Measurements from ENCODE around the gene ADAMTSL1.
"Not testable (repeated sequence)": the region's sequence is repeated elsewhere in the genome, so short reads cannot be mapped to it uniquely, and the experiment has no call there.

Gene ADAMTSL1

DNA sequence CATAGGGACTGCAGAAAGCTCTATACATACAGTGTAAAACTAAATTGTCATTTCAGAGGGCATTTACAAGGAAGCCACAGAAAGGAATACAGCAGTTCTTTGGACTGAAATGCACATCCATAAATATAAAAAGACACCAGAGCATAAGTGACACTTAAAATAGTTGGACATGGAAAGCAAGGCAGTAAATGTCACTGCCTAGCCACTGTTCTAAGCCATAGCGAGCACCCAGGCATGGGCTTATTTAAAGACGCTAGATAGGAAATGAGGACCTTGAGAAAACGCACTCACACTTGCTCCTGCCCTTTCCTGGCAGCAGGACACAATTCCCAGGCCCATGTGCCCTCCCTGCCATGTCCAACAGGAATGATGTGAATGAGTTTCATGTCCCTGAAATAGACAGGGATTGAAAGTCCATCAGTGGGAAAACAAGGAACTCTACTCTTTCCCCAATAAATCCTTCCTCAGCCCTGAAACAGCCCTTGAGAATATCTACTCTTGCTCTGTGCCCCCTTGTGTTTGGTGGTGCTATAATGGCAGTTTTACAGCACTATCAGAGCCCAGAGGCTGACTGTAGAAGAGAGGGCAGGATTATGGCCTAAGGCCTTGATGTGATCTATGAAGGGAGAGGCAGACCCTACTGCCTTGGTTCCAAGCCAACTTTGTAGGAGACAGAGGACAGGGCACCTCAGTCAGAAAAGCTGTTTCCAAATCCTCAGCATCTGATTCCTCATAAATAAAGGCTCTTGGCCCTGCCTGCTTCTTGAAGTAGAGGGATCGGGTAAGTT, 376.1 kb downstream of the ADAMTSL1 start:
- DNase-seq (ENCODE audit: low read depth in 2 of 2, low spot score in 1 of 2), result no peak

DNA sequence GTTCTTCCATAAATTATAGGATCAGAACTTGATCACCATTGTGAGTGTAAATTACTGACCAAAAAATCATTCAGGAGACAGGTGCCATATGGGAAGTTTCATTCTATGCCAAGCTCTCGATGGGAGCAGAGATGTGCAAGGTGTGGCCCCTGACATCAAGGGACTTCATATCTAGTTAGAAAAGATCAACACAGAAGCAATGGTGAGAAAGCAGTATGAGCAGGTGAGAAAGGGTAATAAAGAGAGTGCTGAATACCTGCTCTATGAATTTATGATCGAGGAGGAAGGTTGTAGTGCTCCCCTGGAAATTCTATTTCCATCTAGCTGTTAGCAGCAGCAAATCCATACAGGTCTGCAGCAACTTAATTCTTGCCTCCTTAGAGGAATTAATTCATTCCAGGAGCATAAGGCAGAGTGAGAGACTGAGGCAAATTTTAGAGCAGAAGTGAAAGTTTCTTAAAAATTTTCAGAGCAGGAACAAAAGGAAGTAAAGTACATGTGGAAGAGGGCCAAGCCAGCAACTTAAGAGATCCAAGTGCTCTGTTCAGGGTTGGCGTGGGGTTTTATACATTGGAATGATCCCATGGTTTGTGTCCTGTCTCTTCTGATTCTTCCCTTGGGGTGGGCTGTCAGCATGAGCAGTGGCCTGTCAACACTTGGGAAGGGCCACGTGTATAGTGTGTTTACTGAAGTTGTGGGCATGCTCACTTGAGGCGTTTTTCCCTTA, 377.3 kb downstream of the ADAMTSL1 start:
- no peak for DNase-seq (ENCODE audit: low read depth in 2 of 2, low spot score in 1 of 2)

DNA sequence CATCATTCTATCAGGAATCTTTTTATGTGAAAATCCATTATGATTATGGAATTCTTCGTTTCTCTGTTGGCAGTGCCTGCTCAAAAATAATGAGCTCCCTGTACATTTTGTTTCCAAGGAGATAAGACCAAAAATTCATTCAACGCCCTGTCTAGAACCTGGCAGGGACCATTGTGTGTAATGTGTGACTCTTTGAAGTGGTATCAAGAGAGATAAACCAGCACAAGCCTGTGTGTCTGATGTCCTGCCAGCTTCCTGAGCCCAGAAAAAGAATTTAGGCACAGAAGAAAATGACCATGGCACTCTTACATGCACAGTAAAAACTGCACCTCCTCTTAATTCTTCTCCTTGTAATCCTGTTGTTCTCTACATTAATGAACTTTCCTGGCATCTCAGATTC, 381.7 kb downstream of the ADAMTSL1 start:
- DNase-seq (ENCODE audit: low read depth in 2 of 2, low spot score in 1 of 2), result no peak

DNA sequence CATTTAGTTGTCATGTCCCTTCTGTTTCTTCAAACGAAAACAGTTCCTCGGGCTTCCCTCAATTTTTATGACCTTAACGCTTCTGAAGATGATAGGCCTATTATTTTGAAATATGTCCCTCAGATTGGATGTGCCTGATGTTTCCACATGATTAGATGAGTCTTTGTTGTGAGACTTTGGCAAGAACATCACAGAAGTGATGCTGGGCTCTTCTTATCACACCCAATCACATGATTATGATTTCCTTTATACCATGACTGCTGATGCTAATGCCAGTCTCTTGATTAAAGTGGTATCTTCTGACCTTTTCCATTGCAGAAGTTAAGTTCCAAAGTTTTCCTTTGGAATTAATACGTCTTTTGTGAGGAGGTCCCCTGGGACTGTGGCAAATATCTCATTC, 383.4 kb downstream of the ADAMTSL1 start:
- no peak for DNase-seq (ENCODE audit: low read depth in 2 of 2, low spot score in 1 of 2)

DNA sequence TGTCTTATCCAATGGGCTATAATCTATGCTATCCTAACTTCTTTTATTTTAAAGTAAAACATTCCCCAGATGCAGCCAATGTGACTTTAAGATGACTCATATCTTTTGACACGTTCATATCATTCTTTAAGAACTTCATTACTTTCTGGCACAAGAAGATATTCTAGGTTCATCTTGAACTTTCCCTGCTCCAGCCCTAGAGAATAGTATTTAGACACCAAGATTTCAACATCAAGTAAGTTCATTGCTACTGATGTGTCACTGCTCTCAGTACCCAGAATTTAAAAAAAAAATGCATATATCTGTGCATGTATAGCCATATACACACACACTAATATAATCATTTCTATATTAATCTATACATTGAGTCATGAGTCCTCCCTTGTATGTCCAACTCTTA, 383.8 kb downstream of the ADAMTSL1 start:
- no peak for DNase-seq (ENCODE audit: low read depth in 2 of 2, low spot score in 1 of 2)

DNA sequence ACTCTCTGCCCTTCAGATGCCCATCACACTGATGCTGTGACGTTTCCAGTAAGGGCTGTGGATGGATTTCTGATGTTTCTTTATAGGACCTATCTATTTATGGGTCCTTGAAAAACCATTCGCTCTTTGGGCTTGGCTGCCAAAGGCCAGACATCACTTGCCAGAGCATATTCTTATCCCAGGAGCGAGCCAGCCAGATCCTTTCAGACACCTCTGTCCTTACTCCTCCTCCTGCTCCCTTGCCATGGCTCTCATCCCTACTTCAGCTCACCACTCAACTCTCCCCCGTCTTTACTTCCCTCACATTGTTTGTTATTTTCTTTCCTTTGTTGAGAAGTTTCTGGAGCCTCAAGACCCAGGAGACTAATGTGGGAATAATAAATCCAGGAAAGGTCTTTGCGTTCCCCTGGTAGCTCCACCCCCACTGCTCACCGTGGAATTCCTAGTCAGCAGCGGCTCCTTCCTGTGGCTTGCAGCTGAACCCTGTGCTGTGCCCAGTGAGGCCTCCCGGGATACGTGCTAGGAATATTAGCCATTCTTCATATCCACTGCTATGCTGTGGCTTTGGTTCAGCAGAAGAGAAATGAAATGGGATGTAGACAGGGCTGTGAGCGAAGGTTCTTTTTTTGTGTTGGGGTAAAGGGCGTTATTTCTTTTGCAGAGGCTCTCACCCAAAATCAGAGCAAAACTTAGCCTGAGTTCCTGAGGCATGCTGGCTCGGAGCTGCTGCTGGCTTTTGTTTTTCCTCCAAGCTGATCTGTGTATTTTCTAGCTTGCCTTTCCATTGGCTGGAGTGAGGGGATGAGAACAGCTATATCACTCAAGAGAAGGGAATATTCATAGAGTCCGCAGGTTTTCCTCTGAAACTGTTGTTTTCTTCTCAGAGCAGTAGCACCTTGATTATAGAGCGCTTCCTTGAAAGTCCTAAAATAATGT, 387.9 kb downstream of the ADAMTSL1 start:
- DNase-seq (ENCODE audit: low read depth in 2 of 2, low spot score in 1 of 2), result no peak

DNA sequence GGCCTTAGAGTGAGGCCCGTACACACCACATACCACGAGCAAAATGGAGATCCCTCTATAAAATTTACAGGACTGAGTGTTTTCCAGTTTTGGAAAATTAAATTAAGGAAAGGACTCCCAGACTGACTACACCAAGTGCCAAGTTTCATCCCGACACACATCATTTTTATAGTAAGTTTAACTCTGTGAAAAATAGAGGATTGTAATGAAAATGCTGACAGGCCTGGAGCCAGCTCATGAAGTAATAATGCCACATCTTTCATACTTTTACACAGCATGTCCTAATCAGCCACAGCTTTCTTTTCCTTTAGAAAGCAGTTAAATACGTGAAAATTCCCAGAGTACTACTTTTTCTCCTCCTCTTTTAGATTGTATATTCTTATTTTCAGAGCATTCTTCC, 389.8 kb downstream of the ADAMTSL1 start:
- DNase-seq (ENCODE audit: low read depth in 2 of 2, low spot score in 1 of 2), result no peak

DNA sequence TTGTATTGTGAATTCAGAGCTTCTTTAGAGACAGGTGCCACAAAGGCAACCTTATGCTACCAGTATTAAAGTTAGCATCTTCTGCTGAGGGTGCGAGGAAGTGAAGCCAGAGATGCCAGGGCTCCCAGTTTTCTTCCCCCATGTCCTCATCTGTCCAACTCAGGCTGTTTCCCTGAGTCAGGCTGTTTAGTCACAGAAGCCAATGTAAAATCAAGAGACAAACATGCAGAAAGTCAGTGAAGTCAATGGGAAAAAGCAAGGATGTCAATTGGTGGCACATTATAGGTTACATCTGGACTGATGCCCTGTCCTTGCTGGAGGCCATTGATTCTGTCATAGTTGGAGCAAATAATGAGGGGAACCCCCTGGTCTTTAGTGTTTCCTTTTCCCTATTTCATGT, 390.6 kb downstream of the ADAMTSL1 start:
- no peak for DNase-seq (ENCODE audit: low read depth in 2 of 2, low spot score in 1 of 2)

DNA sequence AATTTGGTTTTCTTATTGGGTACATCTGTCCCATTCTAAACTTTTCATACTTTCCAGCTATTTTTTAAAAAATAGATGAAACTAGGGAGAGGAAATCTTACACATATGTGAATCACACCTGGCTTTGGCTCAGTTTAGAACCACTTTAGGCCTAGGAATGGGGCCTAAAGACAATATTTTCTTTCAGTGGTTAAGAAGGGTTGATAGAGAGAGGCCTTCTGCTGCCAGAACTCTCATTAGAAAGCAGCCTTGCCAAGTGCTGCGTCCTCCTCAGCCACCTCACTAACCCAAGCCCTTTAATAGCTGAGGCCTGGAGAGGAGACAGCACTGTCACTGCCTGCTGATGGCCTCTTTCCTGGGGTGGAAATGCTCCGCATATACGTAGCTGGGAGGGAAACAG, 391.6 kb downstream of the ADAMTSL1 start:
- no peak for DNase-seq (ENCODE audit: low read depth in 2 of 2, low spot score in 1 of 2)

DNA sequence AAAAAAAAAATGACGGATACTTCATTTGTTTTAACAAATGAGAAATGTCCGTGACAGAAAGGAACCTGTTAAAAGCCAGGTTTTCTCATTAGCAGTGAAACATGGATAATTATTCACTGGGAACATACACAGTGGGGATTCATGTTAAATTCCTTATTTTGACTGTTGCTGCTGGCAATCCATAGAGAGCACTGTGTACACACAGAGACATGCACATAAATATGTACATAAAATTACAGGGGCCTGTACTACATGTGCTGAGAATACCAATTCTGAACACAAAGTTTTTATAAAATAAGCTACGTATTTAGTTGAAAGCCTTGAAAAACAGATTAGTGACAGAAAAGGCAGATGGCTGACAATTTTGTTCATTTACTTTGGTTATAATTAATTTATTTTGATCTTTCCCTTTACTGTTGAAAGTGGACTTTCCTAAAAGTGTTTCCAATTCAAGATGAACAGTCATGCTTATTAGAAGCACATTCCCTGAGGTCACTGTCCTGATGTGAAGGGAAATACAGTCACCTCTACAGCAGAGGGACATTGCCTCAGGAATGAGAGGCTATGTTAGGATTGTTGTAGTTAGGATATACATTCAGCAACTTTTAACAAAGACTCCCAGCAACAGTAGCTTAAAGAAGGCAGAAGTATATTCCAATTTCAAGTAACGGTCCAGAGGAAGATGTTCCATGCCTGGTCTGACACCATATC, 392.3 kb downstream of the ADAMTSL1 start:
- DNase-seq (ENCODE audit: low read depth in 2 of 2, low spot score in 1 of 2), result no peak

DNA sequence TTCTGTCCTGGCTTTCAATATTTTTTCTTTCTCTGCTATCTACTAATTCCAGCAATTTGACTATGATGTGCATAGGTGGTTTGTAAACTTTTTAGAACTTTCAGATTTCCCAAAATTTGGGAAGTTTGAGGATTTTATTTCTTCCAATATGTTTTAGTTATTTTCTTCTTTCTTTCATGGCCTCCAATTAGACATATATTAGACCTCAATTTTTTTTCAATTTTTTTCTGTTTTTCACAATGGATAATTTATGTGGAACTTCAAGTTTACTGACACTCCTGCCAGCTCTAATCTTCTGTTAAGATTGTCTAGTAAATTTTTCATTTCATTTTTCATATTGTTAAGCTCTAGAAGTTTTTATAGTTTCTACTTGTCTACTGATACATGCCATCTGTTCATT, 395.8 kb downstream of the ADAMTSL1 start:
- no peak for DNase-seq (ENCODE audit: low read depth in 2 of 2, low spot score in 1 of 2)

DNA sequence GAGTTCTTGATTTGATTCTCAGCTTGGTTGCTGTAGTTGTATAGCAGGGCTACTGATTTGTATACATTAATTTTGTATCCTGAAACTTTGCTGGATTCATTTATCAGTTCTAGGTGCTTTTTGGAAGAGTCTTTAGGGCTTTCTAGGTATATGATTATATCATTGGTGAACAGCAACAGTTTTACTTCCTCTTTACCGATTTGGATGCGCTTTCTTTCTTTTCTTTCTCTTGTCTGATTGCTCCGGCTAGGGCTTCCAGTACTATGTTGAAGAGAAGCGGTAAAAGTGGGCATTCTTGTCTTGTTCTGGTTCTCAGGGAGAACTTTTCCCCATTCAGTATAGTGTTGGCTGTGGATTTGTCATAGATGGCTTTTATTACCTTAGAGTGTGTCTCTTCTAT, 400.1 kb downstream of the ADAMTSL1 start:
- no peak for DNase-seq (ENCODE audit: low read depth in 2 of 2, low spot score in 1 of 2)

DNA sequence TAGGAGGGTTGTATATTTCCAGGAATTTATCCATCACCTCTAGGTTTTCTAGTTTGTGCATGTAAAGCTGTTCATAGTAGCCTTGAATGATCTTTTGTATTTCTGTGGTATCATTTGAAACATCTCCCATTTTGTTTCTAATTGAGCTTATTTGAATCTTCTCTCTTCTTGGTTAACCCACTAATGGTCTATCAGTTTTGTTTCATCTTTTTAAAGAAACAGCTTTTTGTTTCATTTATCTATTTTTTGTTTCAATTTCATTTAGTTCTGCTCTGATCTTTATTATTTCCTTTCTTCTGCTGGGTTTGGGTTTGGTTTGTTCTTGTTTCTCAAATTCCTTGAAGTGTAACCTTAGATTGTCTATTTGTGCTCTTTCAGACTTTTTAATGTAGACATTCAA, 401.0 kb downstream of the ADAMTSL1 start:
- DNase-seq (ENCODE audit: low read depth in 2 of 2, low spot score in 1 of 2), result not testable (repeated sequence)

DNA sequence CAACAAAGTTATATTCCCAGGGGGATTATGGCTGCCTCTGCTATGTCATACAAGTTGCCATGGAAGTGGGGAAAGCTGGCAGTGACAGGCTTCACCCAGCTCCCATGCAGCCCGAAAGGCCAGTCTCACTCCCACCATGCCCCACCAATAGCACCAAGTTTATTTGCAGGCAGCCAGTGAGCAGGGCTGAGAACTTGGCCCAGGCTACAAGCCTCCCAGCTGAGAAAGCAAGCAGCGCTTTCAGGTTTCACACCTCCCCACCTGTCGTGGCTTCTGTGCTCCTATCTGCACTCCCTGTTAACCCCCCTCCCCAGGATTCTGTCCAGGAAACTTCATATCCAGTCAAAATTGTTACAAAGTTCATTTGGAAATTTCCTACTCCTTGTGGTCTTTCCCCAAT, 404.0 kb downstream of the ADAMTSL1 start:
- DNase-seq (ENCODE audit: low read depth in 2 of 2, low spot score in 1 of 2), result no peak

DNA sequence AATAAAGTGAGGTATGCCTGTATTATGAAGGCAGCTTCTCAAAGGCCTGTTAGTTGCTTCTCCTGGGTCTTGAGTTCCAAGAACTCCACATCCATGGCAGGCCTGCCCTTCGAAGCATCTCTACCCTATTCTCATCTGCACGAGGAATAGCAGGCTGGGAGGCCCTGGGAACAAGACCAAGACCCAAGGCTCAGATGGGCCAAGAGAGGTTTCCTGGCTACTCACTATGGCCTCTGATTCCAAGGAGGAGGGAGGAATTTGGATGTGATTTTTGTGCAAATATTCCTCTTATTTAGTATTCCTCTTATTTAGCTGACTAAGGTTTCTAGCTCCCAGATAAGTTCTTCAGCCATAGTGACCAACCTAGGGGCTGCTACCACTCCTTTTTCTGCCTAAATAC, 407.8 kb downstream of the ADAMTSL1 start:
- no peak for DNase-seq (ENCODE audit: low read depth in 2 of 2, low spot score in 1 of 2)

DNA sequence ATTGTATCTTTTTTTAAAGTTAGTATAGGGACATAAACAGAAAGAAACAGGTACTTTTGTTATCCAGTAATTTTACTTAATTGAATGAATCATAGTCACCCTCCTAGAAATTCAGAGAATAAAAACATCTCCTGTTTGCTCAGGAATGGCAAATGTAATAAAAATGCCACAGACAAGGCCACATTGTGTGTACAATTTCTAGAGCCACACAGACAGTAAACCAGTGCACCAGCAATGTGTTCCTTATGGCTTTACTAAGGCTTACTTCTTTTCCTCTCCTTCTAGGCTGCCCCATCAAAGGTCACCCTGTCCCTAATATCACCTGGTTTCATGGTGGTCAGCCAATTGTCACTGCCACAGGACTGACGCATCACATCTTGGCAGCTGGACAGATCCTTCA, 413.6 kb downstream of the ADAMTSL1 start:
- DNase-seq (ENCODE audit: low read depth in 2 of 2, low spot score in 1 of 2), result no peak

DNA sequence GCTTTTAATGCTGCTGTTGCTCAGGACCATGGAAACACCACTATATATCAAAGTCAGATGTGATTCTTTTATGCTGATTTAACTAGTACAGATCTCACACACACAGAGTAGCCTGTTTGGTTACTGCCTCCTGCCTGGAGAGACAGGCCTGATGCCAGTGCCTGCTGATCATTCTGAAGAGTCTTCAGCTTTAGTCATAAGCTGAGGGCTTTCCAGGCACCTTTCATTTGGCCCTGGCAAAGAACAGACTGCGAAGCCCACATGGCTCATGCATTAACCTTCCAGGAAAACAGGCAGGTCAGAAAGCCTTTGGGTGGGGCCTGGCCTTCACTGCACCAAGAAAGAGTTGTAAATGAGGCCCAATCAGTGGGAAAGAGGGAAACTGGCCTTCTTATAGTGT, 414.3 kb downstream of the ADAMTSL1 start:
- no peak for DNase-seq (ENCODE audit: low read depth in 2 of 2, low spot score in 1 of 2)

DNA sequence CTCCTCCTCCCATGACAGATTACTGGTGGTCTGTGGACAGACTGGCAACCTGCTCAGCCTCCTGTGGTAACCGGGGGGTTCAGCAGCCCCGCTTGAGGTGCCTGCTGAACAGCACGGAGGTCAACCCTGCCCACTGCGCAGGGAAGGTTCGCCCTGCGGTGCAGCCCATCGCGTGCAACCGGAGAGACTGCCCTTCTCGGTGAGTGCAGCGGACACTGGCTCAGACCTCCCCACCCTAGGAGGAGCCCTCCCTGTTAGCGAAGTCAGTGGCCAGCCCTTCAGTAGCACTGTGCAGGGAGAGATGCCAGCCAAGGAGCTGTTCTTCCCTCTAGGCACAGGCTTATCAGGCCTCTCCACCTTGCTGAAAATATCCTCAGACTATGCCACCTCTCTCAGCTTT, 415.6 kb downstream of the ADAMTSL1 start:
- no peak for DNase-seq (ENCODE audit: low read depth in 2 of 2, low spot score in 1 of 2)

DNA sequence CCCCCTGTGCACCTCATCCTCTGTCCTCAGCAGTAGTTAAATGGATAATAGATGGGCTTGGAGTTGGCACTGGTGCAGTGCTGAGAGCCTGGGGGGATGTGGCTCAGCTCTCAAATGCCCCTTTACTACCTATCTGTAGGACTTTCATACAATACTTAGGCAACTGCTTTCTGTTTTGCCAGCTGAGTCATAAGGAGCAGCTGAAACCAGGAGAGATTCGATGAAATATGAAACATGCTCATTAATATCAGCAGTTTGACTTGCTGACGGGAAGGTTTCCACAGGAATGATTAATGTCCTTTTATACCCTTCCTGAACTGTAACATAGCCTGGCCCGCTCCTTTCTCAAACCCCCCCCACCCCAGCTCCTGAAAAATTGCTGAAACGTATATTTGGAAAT, 416.4 kb downstream of the ADAMTSL1 start:
- DNase-seq (ENCODE audit: low read depth in 2 of 2, low spot score in 1 of 2), result no peak

DNA sequence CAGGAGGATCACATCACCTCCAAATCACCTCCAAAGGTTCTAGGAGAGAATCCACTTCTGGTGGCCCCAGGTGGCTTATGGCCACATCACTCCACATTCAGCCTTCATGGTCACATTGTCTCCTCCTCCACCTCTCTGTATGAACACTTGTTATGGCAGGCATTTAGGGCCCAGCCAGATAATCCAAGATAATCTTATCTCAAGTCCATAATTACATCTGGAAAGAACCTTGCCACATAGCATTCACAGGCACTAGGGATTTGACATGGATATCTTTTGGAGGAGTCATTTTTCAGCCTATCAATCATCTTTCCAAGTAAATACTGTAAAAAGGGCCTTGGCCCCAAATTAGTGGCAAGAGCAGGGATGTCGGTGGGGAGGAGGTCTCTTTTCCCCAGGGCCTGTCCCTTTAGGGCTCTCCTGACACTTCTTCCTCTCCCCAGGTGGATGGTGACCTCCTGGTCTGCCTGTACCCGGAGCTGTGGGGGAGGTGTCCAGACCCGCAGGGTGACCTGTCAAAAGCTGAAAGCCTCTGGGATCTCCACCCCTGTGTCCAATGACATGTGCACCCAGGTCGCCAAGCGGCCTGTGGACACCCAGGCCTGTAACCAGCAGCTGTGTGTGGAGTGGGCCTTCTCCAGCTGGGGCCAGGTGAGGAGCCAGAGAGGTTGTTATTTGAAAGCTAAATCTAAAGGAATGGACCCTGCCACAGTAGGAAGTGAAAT, 418.2 kb downstream of the ADAMTSL1 start:
- DNase-seq (ENCODE audit: low read depth in 2 of 2, low spot score in 1 of 2), result no peak
